ENCODE results near the gene FLNB. TPM values are rescaled to one million over a fixed set of nuclear protein-coding genes. Genes with fewer than 3 reads are reported as not detected.

FLNB gene
- total RNA-seq, 1 experiment from 2014 or later = 83.4 TPM

- no CpG with 5 or more reads among the region's 4 CpGs for WGBS (ENCODE audit: extremely low coverage, insufficient read length, low lambda C conversion rate)
These were observed 196.5 kb downstream of the FLNB start for GRCh38 chr3:58204720-58205119.

More at GRCh38 chr3:58204720-58205119, 196.5 kb downstream of the FLNB start:
- Histone ChIP-seq H3K23ac (ENCODE audit: insufficient read length, low read depth, low read length) (no peak overlapping the region), H3K79me1 (ENCODE audit: insufficient read depth, low read depth, low read length, poor library complexity, severe bottlenecking) (no peaks in the 10 kb centered on the region), H2AK5ac (ENCODE audit: insufficient read length, low read length) (no peak overlapping the region), H4K20me1 (ENCODE audit: control insufficient read depth, insufficient read depth, insufficient read length) (no peaks in the 10 kb centered on the region), H2BK20ac (ENCODE audit: low read depth, low read length, poor library complexity, severe bottlenecking) (no peak overlapping the region), H3K18ac (ENCODE audit: insufficient read length, low read depth, low read length) (no peak overlapping the region), H3K27ac (ENCODE audit: insufficient read length, low read depth, low read length) (no peak overlapping the region), H4K91ac (ENCODE audit: insufficient read length, low read depth, low read length) (no peak overlapping the region), H3K9me3 (ENCODE audit: control insufficient read depth, low read depth, low read length) (no peaks in the 10 kb centered on the region), H4K8ac (replicated peaks; ENCODE audit: insufficient read length, low read depth, low read length) (no peak overlapping the region), H3K23me2 (ENCODE audit: insufficient read length, low read depth, low read length, poor library complexity, severe bottlenecking) (no peaks in the 10 kb centered on the region), H4K5ac (ENCODE audit: insufficient read length, low read depth, low read length) (no peak overlapping the region), H3K14ac (ENCODE audit: insufficient read depth, low read length) (no peak overlapping the region), H3K4me1 (ENCODE audit: insufficient read depth, low read length) (no peaks in the 10 kb centered on the region), H2BK120ac (ENCODE audit: low read depth, low read length, poor library complexity, severe bottlenecking) (no peak overlapping the region), H2BK12ac (ENCODE audit: insufficient read length, low read depth, low read length) (no peak overlapping the region), H3T11ph (ENCODE audit: low read length) (no peak overlapping the region), H2AFZ (ENCODE audit: low read length) (no peak overlapping the region), H3K4me2 (ENCODE audit: insufficient read depth, insufficient read length, low read length) (no peak overlapping the region), H3K27me3 (ENCODE audit: insufficient read depth, low read length) (no peaks in the 10 kb centered on the region), H3K4ac (ENCODE audit: low read depth, low read length) (no peak overlapping the region), H2BK15ac (ENCODE audit: low read depth, low read length) (no peak overlapping the region), H2BK5ac (ENCODE audit: insufficient read length, low read length) (no peak overlapping the region), H3K56ac (ENCODE audit: insufficient read length, low read depth, low read length) (no peak overlapping the region), H3K79me2 (ENCODE audit: insufficient read depth, low read length) (no peaks in the 10 kb centered on the region), H3K9ac (ENCODE audit: extremely low read depth, insufficient read length, low read length) (no peak overlapping the region)
- H3K9me3 Mint-ChIP-seq = no peaks in the 10 kb centered on the region; a peak in 2 of 5 replicates
- no peaks in the 10 kb centered on the region for H3K36me3 Mint-ChIP-seq (ENCODE audit: insufficient read depth in 1 of 3, low read depth in 3 of 3)
- no peak for DNase-seq
- no peak for TF ChIP-seq CTCF (conservative IDR thresholded peaks at IDR 0.05)
- H3K4me1 Mint-ChIP-seq = no peaks in the 10 kb centered on the region; a peak in 1 of 4 replicates
- H3K4me3 Mint-ChIP-seq = no peak overlapping the region
- H3K27ac Mint-ChIP-seq = no peak overlapping the region
- peaks cover 11% of the 10 kb centered on the region for H3K27me3 Mint-ChIP-seq (ENCODE audit: low read depth)

Data from H9 (cell line).